Smooth muscle cell of the brain vasculature (primary cell): Measurements from ENCODE around the gene OXCT1.
"Not testable (repeated sequence)": the region's sequence is repeated elsewhere in the genome, so short reads cannot be mapped to it uniquely, and the experiment has no call there.

Experiments
- DNase-seq: peaks from one replicate; pipeline ENCODE4 v3.0.0-alpha.2; 2012; ENCODE audit warnings: low read depth, low spot score

Gene OXCT1

GRCh38 chr5:41721516-41721915 is 148.7 kb downstream of the OXCT1 start:
- DNase-seq: no peak

DNA sequence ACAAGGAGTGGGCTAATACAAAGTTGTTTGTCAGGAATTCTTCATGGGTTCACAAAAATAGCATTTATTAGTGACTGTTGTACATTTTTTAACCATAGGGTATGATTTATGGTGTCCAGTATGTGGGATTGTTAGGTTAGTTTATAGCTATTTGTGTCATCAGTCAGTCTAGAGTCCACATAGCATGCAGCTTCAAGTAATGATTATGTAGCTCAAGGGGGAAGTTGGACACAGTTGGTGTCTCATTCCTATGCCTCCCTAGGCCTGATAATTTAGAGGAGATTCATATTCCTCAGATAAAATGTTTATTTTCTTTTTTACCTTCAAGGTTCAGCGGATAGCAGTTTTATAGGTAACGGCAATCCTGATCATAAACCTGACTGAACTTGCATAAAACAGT is 153.8 kb downstream of the OXCT1 start:
- no peak for DNase-seq

- DNase-seq: not testable (repeated sequence)
These were observed 155.8 kb downstream of the OXCT1 start for GRCh38 chr5:41714446-41714845.

DNA sequence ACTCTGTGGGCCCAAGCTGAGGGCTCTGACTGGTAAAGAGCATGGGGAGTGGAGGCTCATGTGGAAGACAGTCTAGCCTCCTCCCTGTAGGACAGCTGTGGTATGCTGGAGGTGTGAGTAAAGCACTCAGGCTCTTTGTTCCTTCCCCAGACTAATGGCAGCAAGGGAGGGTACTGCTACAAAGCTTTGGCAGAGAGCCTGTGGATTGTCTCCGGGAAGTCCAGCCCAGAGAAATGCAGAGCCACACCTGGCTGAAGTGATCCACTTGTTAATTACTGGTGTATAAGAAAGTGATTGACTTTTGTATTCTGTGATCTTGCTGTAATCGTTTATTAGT is 161.7 kb downstream of the OXCT1 start:
- no peak for DNase-seq

DNA sequence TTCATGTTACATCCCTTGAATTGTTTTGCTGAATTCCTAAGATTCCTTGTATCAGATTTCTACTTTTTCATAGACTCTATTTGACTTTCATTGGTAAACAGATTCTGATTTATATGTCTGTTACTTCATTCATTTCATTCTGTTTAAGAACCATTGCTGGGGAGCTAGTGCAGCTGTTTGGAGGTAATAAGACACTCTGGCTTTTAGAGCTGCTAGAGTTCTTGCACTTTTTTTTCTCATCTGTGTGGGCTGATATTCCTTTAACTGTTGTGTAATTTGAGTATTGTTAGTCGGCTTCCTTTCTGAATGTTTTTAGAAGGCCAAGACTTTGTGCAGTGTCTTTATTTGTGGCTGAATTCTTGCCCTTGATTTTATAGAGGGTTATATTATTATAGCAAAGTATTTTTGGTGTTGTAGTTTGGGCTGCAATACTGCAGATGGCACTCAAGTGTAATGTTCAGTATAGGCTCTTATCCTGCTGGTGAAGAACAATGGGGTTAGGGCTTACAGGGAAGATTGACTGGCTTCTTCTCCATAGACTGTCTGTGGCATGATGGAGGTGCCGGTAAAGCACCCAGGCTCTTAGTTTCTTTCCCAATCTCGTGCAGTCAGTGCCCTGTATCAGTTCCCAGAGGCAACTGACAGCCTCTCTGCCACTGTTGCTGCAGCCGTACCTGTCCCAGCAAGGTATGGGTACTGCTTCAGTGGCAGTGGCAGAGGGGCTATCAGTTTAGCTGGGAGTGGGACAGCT is 162.2 kb downstream of the OXCT1 start:
- peak; percentile 28 for DNase-seq

- no peak for DNase-seq
These were observed 174.2 kb downstream of the OXCT1 start for GRCh38 chr5:41695920-41696582.

DNA sequence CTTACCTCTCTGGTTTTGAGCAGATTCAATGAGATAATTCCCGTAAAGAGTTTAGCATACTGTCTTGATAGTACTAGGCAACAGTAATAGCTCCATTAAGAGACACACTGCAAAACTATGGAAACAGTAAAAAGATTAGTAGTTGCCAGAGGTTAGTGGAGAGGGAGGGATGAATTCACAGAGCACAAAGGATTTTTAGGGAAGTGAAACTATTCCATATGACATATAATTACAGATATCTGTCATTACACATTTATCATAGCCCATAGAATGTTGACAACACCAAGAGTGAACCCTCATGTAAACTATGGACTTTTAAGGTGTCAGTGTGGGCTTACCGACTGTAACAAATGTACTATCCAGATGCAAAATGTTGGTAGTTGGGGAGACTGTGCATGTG is 183.5 kb downstream of the OXCT1 start:
- no peak for DNase-seq

DNA sequence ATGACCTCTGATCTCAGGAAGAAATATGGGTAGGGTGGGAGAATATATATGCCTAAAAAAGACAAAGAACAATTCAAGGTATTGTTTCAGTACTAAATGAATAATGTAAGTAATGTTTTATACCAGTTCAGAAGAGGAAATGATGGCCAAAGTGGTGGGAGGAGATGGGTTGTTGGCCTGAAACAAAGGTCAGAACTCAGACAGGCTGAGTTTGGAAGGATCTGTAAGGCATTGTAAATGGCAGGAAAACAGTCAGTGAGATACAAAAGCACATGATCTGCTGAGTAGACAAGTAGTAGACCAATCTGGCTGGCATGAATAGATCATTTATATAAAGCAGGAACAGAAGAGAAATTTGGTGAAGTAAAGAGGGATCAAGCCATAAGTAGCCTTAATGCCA is 184.0 kb downstream of the OXCT1 start:
- DNase-seq: no peak

DNA sequence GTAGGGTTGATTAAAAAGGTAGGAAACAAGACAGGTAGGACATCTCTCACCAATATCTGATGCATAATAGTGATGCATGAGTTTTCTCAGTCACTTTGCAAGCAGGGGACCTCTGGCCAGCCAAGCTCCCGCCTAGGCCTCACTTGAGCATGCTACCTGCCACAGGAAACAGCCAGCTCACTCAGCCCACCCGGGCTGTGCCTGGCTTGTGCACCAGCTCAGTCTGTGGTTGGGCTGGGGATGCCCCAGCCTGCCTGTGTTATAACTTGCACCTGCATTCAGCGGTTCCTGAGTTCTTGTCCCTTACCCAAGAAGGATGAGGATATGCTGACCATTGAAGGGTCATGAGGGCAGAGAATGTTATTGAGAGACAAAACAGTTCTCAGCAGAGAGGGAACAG is 187.0 kb downstream of the OXCT1 start:
- DNase-seq: no peak

DNA sequence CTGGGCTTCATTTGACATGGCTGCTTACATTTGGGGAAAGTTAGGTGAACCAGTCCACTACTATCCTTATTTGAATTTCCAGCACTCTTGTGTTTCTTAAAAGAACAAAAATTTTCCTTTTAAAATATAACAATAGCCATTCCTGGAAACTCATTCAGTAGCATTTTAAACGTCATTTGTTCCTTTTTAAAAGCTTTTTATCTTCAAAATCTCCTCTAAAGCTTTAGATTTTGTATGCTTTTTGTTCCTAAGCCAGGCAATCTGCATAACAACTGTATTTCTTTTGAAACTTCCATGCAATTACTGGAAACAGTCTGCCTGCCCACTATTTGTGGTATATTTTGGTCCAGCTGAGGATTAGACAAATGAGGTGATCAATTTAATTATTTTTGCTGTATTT is 187.6 kb downstream of the OXCT1 start:
- DNase-seq: no peak

DNA sequence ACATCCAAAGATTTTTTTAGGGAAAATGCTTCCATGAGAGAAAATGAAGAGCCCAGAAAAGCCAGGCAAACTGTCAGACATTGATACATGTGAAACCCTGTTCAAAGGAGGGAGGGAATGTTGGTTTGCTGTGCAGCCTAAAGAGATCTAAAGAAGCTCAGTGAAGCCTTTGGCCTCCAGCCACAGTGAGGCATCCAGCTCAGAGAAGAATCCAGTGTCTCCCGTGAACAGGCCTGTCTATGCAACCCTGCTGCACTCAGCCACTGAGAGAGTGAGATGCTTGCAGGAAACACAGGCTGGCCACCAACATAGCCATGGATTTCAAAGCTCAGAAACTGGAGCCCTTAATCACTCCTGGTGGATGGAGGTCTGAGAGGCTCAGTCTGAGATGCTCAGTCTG is 188.4 kb downstream of the OXCT1 start:
- no peak for DNase-seq
